RWPE2 (cell line): Measurements from ENCODE around the gene NET1.

Experiments
- ATAC-seq: fragments of 200-7000 bp; cut with Tn5 transposase; 3 replicates; pipeline ENCODE4 v1.9.1; 2021; ENCODE audit warnings: low read depth
- DNase-seq: peaks from one replicate; pipeline ENCODE4 v3.0.0-alpha.2; 2020; ENCODE audit warnings: low spot score
- H3K27ac ChIP-seq: fragments of 450-650 bp; 2 replicates; pipeline ENCODE4 v1.5.1; 2017; ENCODE audit warnings: mild to moderate bottlenecking; ENCODE audit not compliant: poor library complexity, severe bottlenecking
- H3K27me3 ChIP-seq: fragments of 250-450 bp; sonication (Bioruptor Pico); 2 replicates; pipeline ENCODE4 v1.5.1; 2021; ENCODE audit warnings: mild to moderate bottlenecking, moderate library complexity; ENCODE audit not compliant: insufficient read depth, poor library complexity, severe bottlenecking
- H3K36me3 ChIP-seq: fragments of 250-450 bp; sonication (Bioruptor Pico); 2 replicates; pipeline ENCODE4 v1.5.1; 2020; ENCODE audit warnings: low read depth, mild to moderate bottlenecking, moderate library complexity
- H3K4me1 ChIP-seq: fragments of 250-450 bp; sonication (Bioruptor Pico); 2 replicates; pipeline ENCODE4 v1.5.1; 2021; ENCODE audit warnings: mild to moderate bottlenecking, moderate library complexity; ENCODE audit not compliant: insufficient read depth, poor library complexity, severe bottlenecking
- H3K4me3 ChIP-seq: fragments of 250-450 bp; sonication (Bioruptor Pico); 2 replicates; pipeline ENCODE4 v1.5.1; 2021; ENCODE audit warnings: mild to moderate bottlenecking, moderate library complexity; ENCODE audit not compliant: severe bottlenecking
- H3K9me3 ChIP-seq: fragments of 250-450 bp; sonication (Bioruptor Pico); 2 replicates; pipeline ENCODE4 v1.5.1; 2021; ENCODE audit warnings: mild to moderate bottlenecking, moderate library complexity; ENCODE audit not compliant: severe bottlenecking
- TF ChIP-seq, protein P1 (sequence below): fragments of 450-650 bp; IDR thresholded peaks from one replicate; pipeline ENCODE4 v1.5.1; 2017; ENCODE audit warnings: mild to moderate bottlenecking, moderate library complexity; ENCODE audit not compliant: poor library complexity, severe bottlenecking

The NET1 gene

DNA sequence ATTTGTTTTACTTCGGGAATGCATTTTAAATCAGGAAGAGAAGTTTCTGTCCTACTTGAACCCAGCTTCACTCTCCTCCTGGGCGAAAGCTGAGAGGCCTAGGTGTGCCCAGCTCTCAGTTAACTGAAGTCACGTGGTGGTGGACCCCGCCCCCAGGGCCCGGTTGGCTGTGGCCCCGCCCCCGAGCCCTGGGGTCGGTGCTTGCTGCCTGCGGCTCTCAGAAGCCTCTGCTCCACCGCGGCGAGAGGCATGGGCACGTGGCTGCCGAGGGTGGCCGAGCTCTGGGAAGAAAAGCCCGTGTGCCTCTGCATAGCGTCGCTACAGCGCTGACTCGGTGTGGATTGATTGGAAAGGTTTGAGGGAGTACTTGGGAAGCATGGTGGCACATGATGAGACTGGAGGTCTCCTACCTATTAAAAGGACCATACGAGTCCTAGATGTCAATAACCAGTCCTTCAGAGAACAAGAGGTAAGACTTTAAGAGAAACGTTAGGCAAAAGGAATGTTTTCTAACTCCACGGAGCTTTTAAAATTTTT lies 34.1 kb downstream of the NET1 start:
- Histone ChIP-seq H3K27ac (peak overlapping the region; percentile 72), H3K27me3 (no peaks in the 10 kb centered on the region), H3K9me3 (no peaks in the 10 kb centered on the region), H3K4me3 (peak overlapping the region; percentile 53), H3K36me3 (peaks cover 62% of the 10 kb centered on the region), H3K4me1 (peaks cover 30% of the 10 kb centered on the region)
- peak; percentile 89 for ATAC-seq
- DNase-seq = peak; percentile 88
- TF ChIP-seq, protein P1, sequence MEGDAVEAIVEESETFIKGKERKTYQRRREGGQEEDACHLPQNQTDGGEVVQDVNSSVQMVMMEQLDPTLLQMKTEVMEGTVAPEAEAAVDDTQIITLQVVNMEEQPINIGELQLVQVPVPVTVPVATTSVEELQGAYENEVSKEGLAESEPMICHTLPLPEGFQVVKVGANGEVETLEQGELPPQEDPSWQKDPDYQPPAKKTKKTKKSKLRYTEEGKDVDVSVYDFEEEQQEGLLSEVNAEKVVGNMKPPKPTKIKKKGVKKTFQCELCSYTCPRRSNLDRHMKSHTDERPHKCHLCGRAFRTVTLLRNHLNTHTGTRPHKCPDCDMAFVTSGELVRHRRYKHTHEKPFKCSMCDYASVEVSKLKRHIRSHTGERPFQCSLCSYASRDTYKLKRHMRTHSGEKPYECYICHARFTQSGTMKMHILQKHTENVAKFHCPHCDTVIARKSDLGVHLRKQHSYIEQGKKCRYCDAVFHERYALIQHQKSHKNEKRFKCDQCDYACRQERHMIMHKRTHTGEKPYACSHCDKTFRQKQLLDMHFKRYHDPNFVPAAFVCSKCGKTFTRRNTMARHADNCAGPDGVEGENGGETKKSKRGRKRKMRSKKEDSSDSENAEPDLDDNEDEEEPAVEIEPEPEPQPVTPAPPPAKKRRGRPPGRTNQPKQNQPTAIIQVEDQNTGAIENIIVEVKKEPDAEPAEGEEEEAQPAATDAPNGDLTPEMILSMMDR = no peak

DNA sequence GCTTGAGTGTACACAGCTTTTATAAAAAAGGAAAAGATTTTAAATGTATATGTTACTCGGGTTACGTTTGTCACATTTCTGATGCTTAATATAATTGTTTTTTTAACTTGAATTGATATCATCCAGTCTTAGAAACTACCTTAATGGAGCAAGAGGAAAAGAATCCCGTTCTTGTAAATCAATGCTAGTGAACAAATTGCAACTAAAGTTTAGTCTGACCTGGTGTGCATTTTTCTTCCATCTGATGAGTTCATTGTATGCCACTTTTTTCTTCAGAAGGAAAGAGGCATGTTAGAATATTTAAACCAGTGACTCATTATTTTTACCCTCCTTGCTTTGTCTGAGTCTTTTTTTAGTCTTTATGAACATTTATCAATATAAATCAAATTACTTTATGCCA lies 34.7 kb downstream of the NET1 start:
- peaks cover 30% of the 10 kb centered on the region for H3K4me1 ChIP-seq
- TF ChIP-seq, protein P1 = no peak
- no peak for DNase-seq

DNA sequence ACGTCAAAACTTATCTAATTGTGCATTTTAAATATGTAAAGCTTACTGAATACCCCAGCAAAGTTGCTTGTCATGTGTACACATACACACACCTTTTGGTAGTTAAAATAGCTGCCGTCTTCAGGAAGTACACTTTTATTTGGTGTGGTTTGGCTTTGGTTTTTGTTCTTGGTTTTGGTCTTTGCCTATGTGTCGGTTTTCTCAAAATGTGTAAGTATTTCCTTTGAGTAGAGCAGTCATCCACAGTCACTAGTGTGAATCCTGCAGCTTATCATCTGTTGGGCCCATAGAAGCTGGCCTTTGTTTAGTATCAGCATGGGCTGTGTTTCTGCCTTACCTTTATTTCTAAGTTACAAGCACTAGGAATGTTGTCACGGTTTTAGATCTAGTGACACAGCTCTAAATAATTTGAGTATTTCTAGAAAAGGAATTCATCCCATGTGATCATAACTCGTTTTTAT lies 35.3 kb downstream of the NET1 start:
- no peaks in the 10 kb centered on the region for H3K9me3 ChIP-seq
- H3K27me3 ChIP-seq = no peaks in the 10 kb centered on the region
- ATAC-seq (no peak), DNase-seq (no peak)
- peaks cover 74% of the 10 kb centered on the region for H3K36me3 ChIP-seq
- peaks cover 30% of the 10 kb centered on the region for H3K4me1 ChIP-seq
- H3K27ac ChIP-seq = peak overlapping the region; percentile 72
- TF ChIP-seq, protein P1 = no peak
- peak overlapping the region; percentile 53 for H3K4me3 ChIP-seq

More for the DNA sequence above, 34.7 kb downstream of the NET1 start:
- H3K36me3 ChIP-seq = peaks cover 68% of the 10 kb centered on the region
- H3K27me3 ChIP-seq = no peaks in the 10 kb centered on the region
- H3K27ac ChIP-seq = peak overlapping the region; percentile 72
- no peaks in the 10 kb centered on the region for H3K9me3 ChIP-seq
- H3K4me3 ChIP-seq = peak overlapping the region; percentile 53
- ATAC-seq = no peak

DNA sequence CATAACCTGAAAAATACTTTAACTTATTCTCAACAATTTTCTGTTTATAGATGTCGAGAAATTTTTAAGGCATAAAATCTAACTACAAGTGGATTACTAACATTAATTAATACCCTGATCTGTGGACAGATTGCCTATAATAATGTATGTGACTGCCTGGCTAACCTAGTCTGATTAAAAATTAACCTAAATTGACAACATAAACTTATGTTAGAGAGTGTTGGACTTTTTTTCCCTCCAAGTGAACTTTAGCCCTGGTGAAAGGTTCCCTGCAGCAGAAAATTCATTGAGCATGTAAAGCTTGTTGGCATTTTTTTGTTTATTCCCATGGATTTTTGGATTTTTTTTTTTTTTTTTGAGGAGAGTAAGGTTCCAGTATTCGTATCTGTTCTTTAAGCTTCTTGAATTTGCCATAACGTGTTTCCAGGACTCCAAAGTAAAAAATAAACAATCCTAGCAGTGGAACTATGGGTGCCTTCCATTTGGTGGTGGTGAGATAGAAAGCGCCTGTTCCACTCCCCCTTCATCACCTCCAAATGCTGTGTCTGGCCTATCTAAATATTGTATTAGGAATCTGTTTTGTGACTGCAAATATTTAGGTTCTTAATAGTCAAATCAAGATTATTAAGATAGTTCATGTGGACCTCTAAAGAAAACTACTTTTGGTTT lies 36.1 kb downstream of the NET1 start:
- H3K9me3 ChIP-seq = no peaks in the 10 kb centered on the region
- H3K36me3 ChIP-seq = peaks cover 76% of the 10 kb centered on the region
- H3K27me3 ChIP-seq = no peaks in the 10 kb centered on the region
- ATAC-seq = no peak
- peaks cover 30% of the 10 kb centered on the region for H3K4me1 ChIP-seq
- TF ChIP-seq, protein P1 = no peak
- peak overlapping the region; percentile 72 for H3K27ac ChIP-seq
- H3K4me3 ChIP-seq = peak overlapping the region; percentile 53
- DNase-seq = no peak

DNA sequence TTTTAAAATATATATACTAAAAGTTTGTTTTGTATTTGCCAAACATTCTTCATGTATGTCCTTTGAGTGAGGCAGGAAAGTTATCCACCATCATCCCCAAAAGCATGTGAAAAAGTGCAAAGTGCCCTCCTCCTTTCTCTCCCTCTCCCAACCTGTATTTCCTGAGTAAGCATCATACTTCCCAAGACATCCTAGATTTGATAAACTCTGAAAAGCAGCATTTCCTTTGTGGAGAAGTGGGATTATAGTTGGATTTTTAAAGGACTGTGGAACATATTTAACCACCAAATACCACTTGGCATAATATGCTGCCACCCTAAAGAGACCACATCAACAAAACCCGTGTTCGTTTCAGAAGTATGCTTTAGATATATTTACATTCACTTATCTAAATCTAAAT lies 36.9 kb downstream of the NET1 start:
- H3K27ac ChIP-seq = peak overlapping the region; percentile 72
- no peak for ATAC-seq
- H3K4me1 ChIP-seq = peaks cover 30% of the 10 kb centered on the region
- TF ChIP-seq, protein P1 = no peak
- peak overlapping the region; percentile 53 for H3K4me3 ChIP-seq
- H3K9me3 ChIP-seq = no peaks in the 10 kb centered on the region
- no peak for DNase-seq
- H3K27me3 ChIP-seq = no peaks in the 10 kb centered on the region
- H3K36me3 ChIP-seq = peaks cover 83% of the 10 kb centered on the region
